ENCODE measurements around the gene BLACAT1. TPM values are rescaled to one million over a fixed set of nuclear protein-coding genes. Genes with fewer than 3 reads are reported as not detected.

Gene BLACAT1
- polyA plus RNA-seq, 4 donors: 0.22 to 0.43 (median 0.30) TPM; not detected in 1

DNA sequence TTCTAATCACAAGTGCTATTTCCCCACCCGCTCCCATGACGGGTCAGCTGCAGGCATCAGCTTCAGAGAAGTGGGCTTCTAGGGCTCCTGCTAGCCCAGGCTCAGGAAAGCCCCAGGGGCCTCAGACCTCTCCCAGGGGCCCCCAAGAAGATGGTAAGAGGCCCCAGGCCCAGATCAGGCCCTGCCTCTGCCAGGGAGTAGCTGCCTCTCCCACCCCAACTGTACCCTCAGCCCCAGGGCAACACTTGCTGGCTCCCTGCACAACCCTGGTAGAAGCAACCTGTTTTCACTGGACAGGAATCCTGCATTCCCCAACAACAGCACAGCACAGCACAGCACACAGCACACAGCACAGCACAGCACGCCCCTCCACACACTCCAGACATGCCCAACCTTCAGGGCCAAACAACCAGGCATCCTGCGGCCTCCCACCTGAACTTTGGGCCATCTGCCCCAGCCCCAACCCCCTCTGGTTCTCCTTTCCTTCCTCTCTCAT is 6.5 kb downstream of the BLACAT1 start:
- Histone ChIP-seq H3K27ac (ENCODE audit: low read depth in 1 of 3, low read length in 2 of 3) (peak overlapping the region; percentile 79 to 90 (median 83)), H3K9me3 (ENCODE audit: control insufficient read depth in 2 of 2, insufficient read depth in 1 of 2, low read depth in 1 of 2, low read length in 1 of 2) (no peaks in the 10 kb centered on the region), H3K4me1 (ENCODE audit: control insufficient read depth in 3 of 3, insufficient read depth in 2 of 3, low read depth in 1 of 3, low read length in 2 of 3) (peaks cover 0 to 59% (median 6%) of the 10 kb centered on the region in 3 donors), H3K27me3 (ENCODE audit: control insufficient read depth in 3 of 3, insufficient read depth in 3 of 3, low read length in 3 of 3) (peaks cover 0 to 19% (median 15%) of the 10 kb centered on the region in 3 donors), H3K4me3 (ENCODE audit: low read depth in 1 of 3, low read length in 3 of 3) (peak overlapping the region in 2 of 3 donors; percentile 51 to 52), H3K36me3 (ENCODE audit: control insufficient read depth in 3 of 3, insufficient read depth in 2 of 3, low read depth in 1 of 3, low read length in 3 of 3) (peaks cover 0 to 6% (median 0%) of the 10 kb centered on the region in 3 donors)
- WGBS, 3 donors: 29 to 74% (median 59%) methylated on average over 4 of the region's 4 CpGs
- DNase-seq: peak in 1 of 2 donors; percentile 18
- FAIRE-seq: no peak

DNA sequence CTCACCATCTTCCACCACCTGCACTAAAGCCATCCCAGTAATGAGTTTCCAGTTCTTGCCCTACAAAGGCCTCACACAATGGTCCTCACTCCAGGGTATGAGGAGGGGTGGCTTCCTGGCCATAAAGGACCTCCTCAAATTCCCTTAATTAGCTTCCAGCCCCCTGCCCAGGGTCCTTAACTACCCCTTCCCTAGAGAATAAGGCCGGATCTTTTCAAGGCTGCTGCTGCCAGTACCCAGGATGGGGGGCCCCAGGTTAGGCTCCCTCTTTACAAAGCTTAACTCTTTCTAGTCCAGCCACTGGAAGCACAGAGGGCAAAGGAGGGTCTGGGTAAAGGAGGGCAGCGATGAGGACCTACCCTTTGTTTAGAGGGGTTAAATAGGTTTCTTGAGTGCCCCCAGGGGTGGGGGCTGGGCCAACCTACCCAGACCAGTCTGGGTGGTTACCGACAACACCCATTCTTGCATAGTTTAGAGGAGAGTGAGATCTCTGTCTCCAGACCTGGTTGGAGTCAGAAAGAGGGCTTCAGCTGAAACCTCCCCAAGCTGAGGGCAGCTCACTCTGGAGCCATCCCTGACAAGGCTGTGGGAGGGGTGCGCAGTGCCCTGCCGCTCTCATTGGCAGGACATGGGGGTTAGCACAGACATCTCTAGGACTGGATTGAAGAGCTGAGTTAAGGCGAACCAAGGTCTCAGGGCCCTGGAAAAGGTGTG is 7.1 kb downstream of the BLACAT1 start:
- peak overlapping the region in 2 of 3 donors; percentile 79 to 90 for H3K27ac ChIP-seq (ENCODE audit: low read depth in 1 of 3, low read length in 2 of 3)
- peaks cover 0 to 6% (median 0%) of the 10 kb centered on the region in 3 donors for H3K36me3 ChIP-seq (ENCODE audit: control insufficient read depth in 3 of 3, insufficient read depth in 2 of 3, low read depth in 1 of 3, low read length in 3 of 3)
- 66 to 75% (median 74%) methylated on average over 6 of the region's 6 CpGs for WGBS, 3 donors
- H3K27me3 ChIP-seq (ENCODE audit: control insufficient read depth in 3 of 3, insufficient read depth in 3 of 3, low read length in 3 of 3): peaks cover 0 to 15% (median 9%) of the 10 kb centered on the region in 3 donors
- peak overlapping the region in 2 of 3 donors; percentile 51 to 52 for H3K4me3 ChIP-seq (ENCODE audit: low read depth in 1 of 3, low read length in 3 of 3)
- H3K9me3 ChIP-seq (ENCODE audit: control insufficient read depth in 2 of 2, insufficient read depth in 1 of 2, low read depth in 1 of 2, low read length in 1 of 2): no peaks in the 10 kb centered on the region
- H3K4me1 ChIP-seq (ENCODE audit: control insufficient read depth in 3 of 3, insufficient read depth in 2 of 3, low read depth in 1 of 3, low read length in 2 of 3): peaks cover 0 to 64% (median 6%) of the 10 kb centered on the region in 3 donors
- peak in 1 of 2 donors; percentile 66 for DNase-seq
- FAIRE-seq: no peak

DNA sequence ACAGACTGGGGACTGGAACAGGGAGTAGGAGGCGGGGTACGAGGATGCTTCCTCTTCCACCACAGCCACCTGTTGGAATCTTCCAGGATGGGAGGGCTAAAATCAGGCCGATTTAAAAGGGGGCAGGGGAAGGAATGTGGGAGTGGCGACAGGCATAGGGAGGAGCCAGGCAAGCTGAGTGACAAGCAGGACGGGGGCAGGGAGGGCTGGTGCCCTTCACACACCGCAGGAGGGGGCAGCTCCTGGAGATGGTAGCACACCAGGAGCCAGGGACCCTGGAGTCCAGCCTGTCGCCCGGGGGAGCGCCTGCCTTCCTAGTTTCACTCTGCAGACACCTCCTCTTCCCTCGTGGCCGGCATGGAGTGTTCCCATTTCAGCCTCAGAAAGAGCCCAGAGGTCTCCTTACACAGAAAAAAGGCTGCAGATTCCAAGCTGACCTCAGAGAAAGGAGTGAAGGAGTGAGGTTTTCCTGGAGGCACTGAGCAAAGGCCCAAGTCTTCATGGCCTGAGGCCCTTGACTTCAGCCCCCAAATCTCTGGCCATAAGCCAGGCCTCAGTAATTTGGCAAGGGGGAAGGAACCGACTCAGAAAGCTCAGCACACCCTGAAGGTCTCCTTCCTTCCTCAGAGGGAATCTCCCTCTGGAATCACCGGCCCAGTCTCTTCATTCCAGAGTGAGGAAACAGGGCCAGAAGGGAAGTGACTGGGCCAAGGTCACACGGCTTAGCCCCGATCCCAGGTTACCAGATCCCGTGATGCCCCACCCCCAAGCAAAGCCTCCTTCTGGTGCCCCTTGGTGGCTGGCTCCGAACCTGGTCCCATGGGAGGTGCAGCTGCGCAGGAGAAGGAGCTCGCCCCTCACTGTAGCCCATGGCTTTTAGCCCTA is 8.1 kb downstream of the BLACAT1 start:
- H3K4me1 ChIP-seq (ENCODE audit: control insufficient read depth in 3 of 3, insufficient read depth in 2 of 3, low read depth in 1 of 3, low read length in 2 of 3): peaks cover 3 to 74% (median 6%) of the 10 kb centered on the region in 3 donors
- peaks cover 0 to 5% (median under 1%) of the 10 kb centered on the region in 3 donors for H3K27me3 ChIP-seq (ENCODE audit: control insufficient read depth in 3 of 3, insufficient read depth in 3 of 3, low read length in 3 of 3)
- no peak overlapping the region for H3K4me3 ChIP-seq (ENCODE audit: low read depth in 1 of 3, low read length in 3 of 3)
- peak in 1 of 2 donors; percentile 39 for DNase-seq
- peaks cover 0 to 6% (median 0%) of the 10 kb centered on the region in 3 donors for H3K36me3 ChIP-seq (ENCODE audit: control insufficient read depth in 3 of 3, insufficient read depth in 2 of 3, low read depth in 1 of 3, low read length in 3 of 3)
- no peak for FAIRE-seq
- H3K9me3 ChIP-seq (ENCODE audit: control insufficient read depth in 2 of 2, insufficient read depth in 1 of 2, low read depth in 1 of 2, low read length in 1 of 2): no peaks in the 10 kb centered on the region
- H3K27ac ChIP-seq (ENCODE audit: low read depth in 1 of 3, low read length in 2 of 3): no peak overlapping the region
- WGBS, 3 donors: 47 to 52% (median 50%) methylated on average over 19 of the region's 19 CpGs

DNA sequence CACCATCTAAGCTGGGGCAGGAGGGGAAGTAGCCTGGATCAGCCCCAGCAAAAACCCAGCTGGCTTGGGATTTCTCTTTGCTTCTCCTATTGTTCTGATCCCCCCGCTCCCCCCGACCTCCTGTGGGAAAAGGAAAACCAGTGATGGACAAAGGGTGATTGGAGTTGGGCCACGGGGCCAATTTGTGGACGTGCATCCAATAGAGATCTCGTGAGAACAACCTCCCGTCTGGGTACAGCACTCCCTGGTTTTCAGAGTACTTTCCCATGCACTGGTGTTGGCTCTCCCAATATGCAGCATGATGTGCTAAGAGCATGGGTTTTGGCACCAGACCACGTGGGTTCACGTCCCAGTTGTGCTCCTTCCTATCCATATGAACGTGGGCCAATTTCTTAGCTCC is 9.0 kb downstream of the BLACAT1 start:
- no peak for FAIRE-seq
- H3K27ac ChIP-seq (ENCODE audit: low read depth in 1 of 3, low read length in 2 of 3): no peak overlapping the region
- WGBS, 3 donors: 61 to 81% (median 74%) methylated on average over 8 to 9 of the region's 9 CpGs
- no peak overlapping the region for H3K4me3 ChIP-seq (ENCODE audit: low read depth in 1 of 3, low read length in 3 of 3)
- peaks cover 0 to 6% (median 0%) of the 10 kb centered on the region in 3 donors for H3K36me3 ChIP-seq (ENCODE audit: control insufficient read depth in 3 of 3, insufficient read depth in 2 of 3, low read depth in 1 of 3, low read length in 3 of 3)
- no peaks in the 10 kb centered on the region for H3K9me3 ChIP-seq (ENCODE audit: control insufficient read depth in 2 of 2, insufficient read depth in 1 of 2, low read depth in 1 of 2, low read length in 1 of 2)
- no peak for DNase-seq
- H3K4me1 ChIP-seq (ENCODE audit: control insufficient read depth in 3 of 3, insufficient read depth in 2 of 3, low read depth in 1 of 3, low read length in 2 of 3): peaks cover 7 to 83% (median 8%) of the 10 kb centered on the region in 3 donors
- H3K27me3 ChIP-seq (ENCODE audit: control insufficient read depth in 3 of 3, insufficient read depth in 3 of 3, low read length in 3 of 3): no peaks in the 10 kb centered on the region

DNA sequence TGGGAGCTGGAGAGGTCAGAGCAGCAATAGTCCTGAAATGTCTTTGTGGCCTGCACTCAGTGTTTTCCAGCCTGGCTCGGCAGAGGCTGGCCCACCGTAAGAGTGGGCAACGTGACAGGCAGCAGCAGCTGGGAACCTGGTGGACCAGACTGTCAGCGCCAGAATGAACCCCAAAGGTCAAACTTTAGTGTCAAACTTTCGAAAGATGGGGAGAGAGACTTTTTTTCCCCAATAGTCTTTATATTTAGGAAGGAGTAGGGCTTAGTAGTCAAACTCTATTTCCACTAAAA is 10.3 kb downstream of the BLACAT1 start:
- no peak overlapping the region for H3K4me3 ChIP-seq (ENCODE audit: low read depth in 1 of 3, low read length in 3 of 3)
- H3K4me1 ChIP-seq (ENCODE audit: control insufficient read depth in 3 of 3, insufficient read depth in 2 of 3, low read depth in 1 of 3, low read length in 2 of 3): peaks cover 14 to 85% (median 16%) of the 10 kb centered on the region in 3 donors
- no peaks in the 10 kb centered on the region for H3K27me3 ChIP-seq (ENCODE audit: control insufficient read depth in 3 of 3, insufficient read depth in 3 of 3, low read length in 3 of 3)
- H3K36me3 ChIP-seq (ENCODE audit: control insufficient read depth in 3 of 3, insufficient read depth in 2 of 3, low read depth in 1 of 3, low read length in 3 of 3): peaks cover 0 to 6% (median 0%) of the 10 kb centered on the region in 3 donors
- DNase-seq: no peak
- H3K27ac ChIP-seq (ENCODE audit: low read depth in 1 of 3, low read length in 2 of 3): no peak overlapping the region
- no peak for FAIRE-seq
- no peaks in the 10 kb centered on the region for H3K9me3 ChIP-seq (ENCODE audit: control insufficient read depth in 2 of 2, insufficient read depth in 1 of 2, low read depth in 1 of 2, low read length in 1 of 2)
- 81 to 85% (median 83%) methylated on average over 5 of the region's 5 CpGs for WGBS, 3 donors

DNA sequence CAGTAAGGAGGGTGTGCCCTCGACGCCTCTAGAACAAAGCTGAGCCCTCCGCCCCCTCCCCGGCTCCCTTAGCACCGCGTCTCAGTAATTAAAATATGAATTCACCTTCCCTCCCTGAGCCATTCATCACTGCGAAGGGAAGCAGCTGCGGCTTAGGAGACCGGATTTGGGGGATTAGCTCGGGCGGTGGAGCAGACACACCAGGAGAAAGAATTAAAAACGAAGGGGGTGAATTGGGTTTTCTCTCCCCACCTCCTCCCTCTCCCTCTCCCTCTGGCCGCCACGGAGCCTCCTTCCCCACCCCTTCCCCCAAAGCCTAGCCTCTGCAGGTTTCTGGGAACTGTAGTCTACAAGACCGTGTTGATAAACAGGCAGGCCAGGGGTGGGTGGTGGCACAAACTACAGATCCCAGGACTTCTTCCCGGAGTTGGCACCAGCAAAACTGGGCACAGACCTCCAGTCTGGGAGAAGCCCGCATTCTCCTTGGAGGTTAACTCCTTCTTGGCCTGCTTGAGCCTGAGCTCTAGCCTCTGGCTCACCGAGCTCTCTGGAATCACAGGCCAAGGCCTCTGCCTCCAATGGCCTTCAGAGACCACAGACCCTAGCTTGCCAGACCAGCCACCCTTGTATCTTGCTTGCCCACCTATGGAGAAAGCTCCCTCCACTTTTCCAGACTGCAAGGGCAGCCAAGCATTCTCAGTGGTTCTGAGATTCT is 10.8 kb downstream of the BLACAT1 start:
- Histone ChIP-seq H3K4me3 (ENCODE audit: low read depth in 1 of 3, low read length in 3 of 3) (no peak overlapping the region), H3K36me3 (ENCODE audit: control insufficient read depth in 3 of 3, insufficient read depth in 2 of 3, low read depth in 1 of 3, low read length in 3 of 3) (peaks cover 0 to 7% (median 0%) of the 10 kb centered on the region in 3 donors), H3K27ac (ENCODE audit: low read depth in 1 of 3, low read length in 2 of 3) (no peak overlapping the region), H3K4me1 (ENCODE audit: control insufficient read depth in 3 of 3, insufficient read depth in 2 of 3, low read depth in 1 of 3, low read length in 2 of 3) (peaks cover 14 to 85% (median 18%) of the 10 kb centered on the region in 3 donors), H3K9me3 (ENCODE audit: control insufficient read depth in 2 of 2, insufficient read depth in 1 of 2, low read depth in 1 of 2, low read length in 1 of 2) (no peaks in the 10 kb centered on the region), H3K27me3 (ENCODE audit: control insufficient read depth in 3 of 3, insufficient read depth in 3 of 3, low read length in 3 of 3) (no peaks in the 10 kb centered on the region)
- FAIRE-seq: no peak
- DNase-seq: peak in 1 of 2 donors; percentile 30
- 40 to 63% (median 62%) methylated on average over 16 to 18 of the region's 18 CpGs for WGBS, 3 donors

DNA sequence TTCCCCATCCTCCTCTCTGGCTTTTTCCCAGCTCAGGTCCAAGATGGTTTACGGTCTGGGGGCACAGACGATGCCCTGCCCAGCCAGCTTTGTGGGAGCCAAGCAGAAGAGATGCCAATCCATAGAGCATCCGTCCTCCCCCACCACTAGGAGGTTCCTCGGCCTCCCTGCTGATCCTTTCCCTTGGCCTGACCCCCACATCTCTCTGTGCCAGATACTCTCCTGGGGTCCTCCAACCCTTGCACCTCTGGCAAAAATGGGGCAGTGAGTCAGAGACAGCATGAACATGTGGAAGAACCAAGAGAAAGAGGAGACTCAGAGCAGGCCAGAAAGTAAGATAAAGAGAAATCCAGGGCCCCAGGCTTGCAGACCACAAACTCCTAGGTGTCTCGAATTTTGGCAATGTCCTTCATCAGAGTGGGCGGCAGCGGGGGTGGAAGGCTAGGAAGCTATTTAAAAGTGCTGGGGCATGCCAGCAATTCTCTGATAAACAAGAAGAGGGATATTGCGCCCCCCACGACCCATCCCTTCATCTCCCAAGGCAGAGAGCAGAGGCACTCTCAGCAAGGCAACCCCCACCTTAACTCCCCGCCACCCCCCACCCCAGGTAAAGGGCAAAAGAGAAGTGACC is 11.4 kb downstream of the BLACAT1 start:
- Histone ChIP-seq H3K9me3 (ENCODE audit: control insufficient read depth in 2 of 2, insufficient read depth in 1 of 2, low read depth in 1 of 2, low read length in 1 of 2) (no peaks in the 10 kb centered on the region), H3K27ac (ENCODE audit: low read depth in 1 of 3, low read length in 2 of 3) (no peak overlapping the region), H3K36me3 (ENCODE audit: control insufficient read depth in 3 of 3, insufficient read depth in 2 of 3, low read depth in 1 of 3, low read length in 3 of 3) (peaks cover 0 to 8% (median 0%) of the 10 kb centered on the region in 3 donors), H3K27me3 (ENCODE audit: control insufficient read depth in 3 of 3, insufficient read depth in 3 of 3, low read length in 3 of 3) (no peaks in the 10 kb centered on the region), H3K4me1 (ENCODE audit: control insufficient read depth in 3 of 3, insufficient read depth in 2 of 3, low read depth in 1 of 3, low read length in 2 of 3) (peaks cover 14 to 89% (median 18%) of the 10 kb centered on the region in 3 donors), H3K4me3 (ENCODE audit: low read depth in 1 of 3, low read length in 3 of 3) (no peak overlapping the region)
- WGBS, 3 donors: 69 to 82% (median 80%) methylated on average over 10 of the region's 10 CpGs
- FAIRE-seq: no peak
- DNase-seq: no peak
